ENCODE data around the gene HDAC9. TPM values are rescaled to one million over a fixed set of nuclear protein-coding genes. Genes with fewer than 3 reads are reported as not detected.

Gene HDAC9
- polyA plus RNA-seq, 3 donors = 8.1 to 12.7 (median 9.5) TPM

DNA sequence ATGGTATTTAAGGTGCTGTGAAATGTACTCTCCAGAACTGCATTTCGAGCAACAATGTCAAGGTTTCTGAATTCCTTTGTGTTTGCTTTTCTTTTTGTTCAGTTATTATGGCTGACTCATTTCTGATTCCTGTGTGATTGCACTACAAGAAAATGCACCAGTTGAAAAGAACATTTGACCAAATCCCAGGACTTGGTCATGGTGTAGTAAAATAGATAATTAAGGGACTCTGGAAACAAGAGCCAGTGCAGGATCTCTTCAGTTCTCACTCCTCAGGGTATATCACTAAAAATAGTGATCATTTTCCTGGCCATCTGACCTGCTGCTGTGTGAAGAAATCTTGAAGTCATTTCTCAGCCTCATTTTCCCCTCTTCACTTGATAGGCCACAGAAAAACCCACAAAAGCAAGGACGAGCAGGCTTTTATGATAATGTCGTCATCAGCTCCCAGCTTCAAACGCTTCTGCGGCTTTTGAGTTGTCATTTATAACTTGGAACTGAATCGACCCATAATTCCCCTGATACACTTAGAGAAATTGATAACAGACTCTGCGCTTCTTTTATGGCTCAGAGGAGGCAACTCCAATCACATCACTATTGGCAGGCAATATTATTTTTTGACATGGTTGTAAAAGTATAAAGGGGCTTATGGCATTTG is 274.7 kb downstream of the HDAC9 start:
- no peak for DNase-seq (ENCODE audit: low read depth in 3 of 3, low spot score in 2 of 3)

DNA sequence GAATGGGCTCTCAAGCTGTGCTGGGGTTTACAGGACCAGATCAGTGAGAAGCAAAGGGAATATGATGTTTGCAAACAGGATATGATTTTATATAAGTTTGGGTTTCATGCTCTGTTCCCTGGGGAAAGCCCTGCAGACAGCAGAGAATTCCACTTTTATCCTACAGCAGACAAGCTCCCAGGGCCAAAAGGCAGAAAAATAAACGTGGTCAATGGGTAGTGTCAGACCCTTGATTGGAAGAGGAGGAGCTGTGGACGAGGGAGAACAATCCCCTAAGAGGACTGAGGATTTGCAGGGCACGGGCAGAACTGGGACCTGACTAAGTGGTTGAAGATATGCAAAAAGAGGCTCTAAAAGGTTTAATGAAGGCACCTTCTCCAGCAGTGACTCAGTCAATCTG is 275.3 kb downstream of the HDAC9 start:
- DNase-seq (ENCODE audit: low read depth in 3 of 3, low spot score in 2 of 3) = no peak

DNA sequence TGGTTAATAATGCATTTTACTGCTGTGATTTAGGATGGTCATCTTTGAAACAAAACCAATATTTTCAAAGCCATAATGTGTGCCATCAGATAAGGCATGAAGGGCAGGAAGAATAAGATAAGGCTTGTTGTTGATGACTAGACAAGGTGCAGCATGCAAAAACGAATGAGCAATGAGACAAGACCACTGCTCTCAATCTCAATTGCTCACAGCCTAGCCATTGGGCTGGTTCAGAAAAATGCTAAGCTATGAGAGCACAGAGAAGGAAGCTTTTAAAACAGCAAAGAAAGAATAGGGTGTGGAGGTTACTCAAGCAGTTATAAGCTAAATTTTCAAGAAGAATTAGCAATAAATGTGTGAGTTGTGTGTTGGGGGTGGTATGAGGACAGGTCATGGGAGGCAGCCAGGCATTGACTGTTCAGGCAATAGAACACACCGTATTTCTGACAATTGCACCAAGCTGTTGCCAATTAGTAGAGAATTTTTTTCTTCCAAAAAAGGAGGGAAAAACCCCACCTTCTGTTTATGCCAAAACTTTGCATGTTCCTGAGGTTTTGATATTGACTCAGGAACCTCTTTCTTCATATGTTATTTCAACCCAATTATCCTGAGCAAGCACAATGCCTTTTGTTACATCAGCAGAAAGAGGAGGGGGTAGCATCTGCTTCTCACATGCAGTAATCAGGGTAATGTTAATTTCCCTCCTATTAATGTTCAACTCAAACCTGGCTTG is 276.5 kb downstream of the HDAC9 start:
- no peak for DNase-seq (ENCODE audit: low read depth in 3 of 3, low spot score in 2 of 3)

- DNase-seq (ENCODE audit: low read depth in 3 of 3, low spot score in 2 of 3) = no peak
Measured at GRCh38 chr7:18772567-18772965, 277.0 kb downstream of the HDAC9 start.

DNA sequence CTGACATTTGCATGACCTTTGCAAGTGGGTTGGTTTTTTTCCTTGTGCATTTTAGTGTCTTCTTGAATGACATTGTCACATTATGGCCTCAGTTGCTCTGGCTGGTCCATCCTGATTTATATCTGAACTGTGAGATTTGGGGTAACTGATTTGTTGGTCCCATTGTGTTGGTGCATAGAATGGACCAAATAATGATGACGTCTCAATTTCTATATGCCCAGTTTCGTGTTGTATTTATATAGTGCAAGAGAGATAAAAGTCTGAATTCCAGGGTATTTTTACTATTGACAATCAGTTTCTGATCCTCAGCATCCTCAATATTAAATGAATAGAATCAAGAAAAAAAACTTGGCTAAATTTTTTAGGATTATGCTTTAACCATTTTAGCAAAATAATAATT is 281.8 kb downstream of the HDAC9 start:
- no peak for DNase-seq (ENCODE audit: low read depth in 3 of 3, low spot score in 2 of 3)

GRCh38 chr7:18778594-18778993 is 283.0 kb downstream of the HDAC9 start:
- no peak for DNase-seq (ENCODE audit: low read depth in 3 of 3, low spot score in 2 of 3)

DNA sequence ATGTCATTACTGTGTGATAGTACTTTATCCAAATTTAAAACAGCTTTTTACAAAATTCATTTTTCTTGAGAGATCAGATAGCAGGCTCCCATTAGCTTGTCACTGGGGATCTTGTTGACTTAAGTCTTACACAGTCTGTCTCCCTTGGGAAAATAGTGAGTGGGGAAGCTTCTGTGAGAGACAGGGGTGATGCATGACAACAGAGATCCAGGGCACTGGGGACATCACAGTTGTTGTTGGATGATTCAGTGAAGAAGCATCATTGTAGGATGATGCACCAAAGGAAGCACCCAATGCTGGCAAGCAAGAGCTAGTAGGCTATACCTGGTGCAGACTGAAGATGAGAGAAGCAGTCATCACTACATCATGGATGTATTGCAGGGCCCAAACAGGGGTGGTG is 284.7 kb downstream of the HDAC9 start:
- DNase-seq (ENCODE audit: low read depth in 3 of 3, low spot score in 2 of 3) = no peak

DNA sequence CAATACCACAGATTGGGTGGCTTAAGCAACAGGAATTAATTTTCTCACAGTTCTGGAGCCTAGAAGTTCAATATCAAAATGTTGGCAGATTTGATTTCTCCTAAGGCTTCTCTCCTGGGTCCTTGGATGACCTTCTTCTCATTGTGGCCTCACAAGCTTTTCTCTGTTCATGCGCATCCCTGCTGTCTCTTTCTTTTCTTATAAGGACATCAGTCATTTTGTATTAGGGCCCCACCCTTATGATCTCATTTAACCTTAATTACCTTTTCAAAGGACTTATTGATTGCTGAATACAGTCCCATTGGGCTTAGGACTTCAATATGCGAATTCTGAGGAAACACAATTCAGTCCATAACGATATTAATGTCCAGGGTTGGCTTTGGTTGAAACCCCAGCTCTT is 285.4 kb downstream of the HDAC9 start:
- DNase-seq (ENCODE audit: low read depth in 3 of 3, low spot score in 2 of 3) = no peak

GRCh38 chr7:18786196-18786727 is 290.7 kb downstream of the HDAC9 start:
- DNase-seq (ENCODE audit: low read depth in 3 of 3, low spot score in 2 of 3) = no peak

DNA sequence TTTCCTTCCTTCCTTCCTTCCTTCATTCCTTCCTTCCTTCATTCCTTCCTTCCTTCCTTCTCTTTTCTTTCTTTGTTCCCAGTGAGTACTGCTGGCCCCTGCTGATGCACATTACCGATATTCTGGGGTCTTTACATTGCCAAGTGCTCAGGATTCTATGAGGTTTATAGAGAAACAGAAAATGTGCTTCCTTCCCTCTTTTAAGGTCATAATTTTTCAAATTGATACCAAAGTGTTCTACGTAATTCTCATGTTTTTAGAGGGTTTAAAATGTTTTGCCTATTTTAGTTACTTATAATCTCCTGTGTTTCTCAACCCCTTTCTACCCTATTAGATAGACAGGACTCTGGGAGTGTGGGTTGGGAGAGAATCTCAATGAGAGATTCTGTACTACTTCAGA is 291.2 kb downstream of the HDAC9 start:
- no peak for DNase-seq (ENCODE audit: low read depth in 3 of 3, low spot score in 2 of 3)

DNA sequence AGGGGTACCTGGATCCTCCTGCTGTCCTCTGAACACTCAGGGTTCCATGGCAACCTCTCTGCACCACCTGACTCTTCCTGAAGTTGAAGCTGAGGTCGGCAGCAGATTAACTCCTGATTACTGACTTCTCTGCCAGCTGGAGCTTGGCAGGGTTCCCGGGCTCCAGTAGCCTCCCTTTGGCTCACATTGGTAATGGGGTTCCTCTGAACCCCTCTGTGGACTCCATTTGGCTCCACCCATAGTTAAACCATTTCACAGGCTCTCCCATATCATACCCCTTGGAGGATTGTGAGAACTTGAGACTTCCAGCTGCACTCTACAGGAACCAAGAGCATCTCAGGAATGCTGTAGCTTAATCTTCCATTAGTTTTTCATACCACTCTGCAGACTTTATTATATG is 292.5 kb downstream of the HDAC9 start:
- no peak for DNase-seq (ENCODE audit: low read depth in 3 of 3, low spot score in 2 of 3)

DNA sequence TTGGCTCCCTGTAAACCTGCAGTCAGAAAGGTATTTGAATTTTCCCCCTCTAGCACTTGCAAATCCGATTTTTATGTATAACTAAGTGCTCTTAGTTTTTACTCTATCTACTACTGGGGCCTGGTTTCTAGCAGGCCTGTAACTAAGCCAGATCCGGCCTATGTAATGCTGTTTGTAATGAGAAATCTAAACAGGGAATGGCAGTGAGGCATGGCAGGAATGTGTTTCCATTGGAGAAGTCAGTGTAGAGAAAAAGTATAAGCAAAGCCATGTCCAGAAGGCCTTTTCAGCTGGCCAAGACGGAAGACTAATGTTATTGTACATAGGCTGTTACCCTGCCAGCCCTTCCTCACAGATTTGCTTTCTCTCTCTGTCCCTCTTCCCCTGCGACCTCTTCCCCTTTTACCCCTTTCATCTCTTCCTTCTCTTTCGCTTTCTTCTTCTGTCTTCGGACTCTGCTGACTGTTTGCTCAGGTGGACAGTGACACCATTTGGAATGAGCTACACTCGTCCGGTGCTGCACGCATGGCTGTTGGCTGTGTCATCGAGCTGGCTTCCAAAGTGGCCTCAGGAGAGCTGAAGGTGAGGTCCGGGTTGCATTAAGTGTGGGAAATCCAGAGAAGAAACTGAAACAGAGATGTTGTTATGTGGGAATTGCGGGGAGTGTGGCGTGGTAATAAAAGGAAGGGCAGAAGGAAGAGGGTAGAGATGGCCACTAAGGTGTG is 297.5 kb downstream of the HDAC9 start:
- DNase-seq (ENCODE audit: low read depth in 3 of 3, low spot score in 2 of 3) = peak in 1 of 3 donors; percentile 21

- no peak for DNase-seq (ENCODE audit: low read depth in 3 of 3, low spot score in 2 of 3)
Measured at GRCh38 chr7:18796216-18796615, 300.7 kb downstream of the HDAC9 start.

GRCh38 chr7:18798088-18798906 is 302.7 kb downstream of the HDAC9 start:
- no peak for DNase-seq (ENCODE audit: low read depth in 3 of 3, low spot score in 2 of 3)

- no peak for DNase-seq (ENCODE audit: low read depth in 3 of 3, low spot score in 2 of 3)
Measured at GRCh38 chr7:18799899-18800298, 304.4 kb downstream of the HDAC9 start.

- no peak for DNase-seq (ENCODE audit: low read depth in 3 of 3, low spot score in 2 of 3)
Measured at GRCh38 chr7:18803923-18804322, 308.4 kb downstream of the HDAC9 start.

DNA sequence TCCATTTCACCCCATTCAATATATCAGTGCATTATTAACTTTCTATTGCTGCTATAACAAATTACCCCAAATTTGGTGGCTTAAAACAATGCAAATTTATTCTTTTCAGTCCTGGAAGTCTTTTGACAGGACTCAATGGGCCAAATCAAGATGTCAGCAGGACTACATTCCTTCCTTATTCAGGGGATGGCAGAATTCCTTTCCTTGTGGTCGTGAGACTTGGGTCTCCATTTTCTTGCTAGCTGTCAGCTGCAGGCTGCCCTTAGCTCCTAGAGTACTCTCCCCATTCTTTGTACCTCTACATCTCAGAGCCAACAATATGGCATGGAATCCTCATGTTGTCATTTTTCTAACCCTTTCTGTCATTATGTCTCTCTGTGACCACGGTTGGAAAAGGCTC is 310.6 kb downstream of the HDAC9 start:
- DNase-seq (ENCODE audit: low read depth in 3 of 3, low spot score in 2 of 3) = no peak

- DNase-seq (ENCODE audit: low read depth in 3 of 3, low spot score in 2 of 3) = no peak
Measured at GRCh38 chr7:18808026-18808425, 312.5 kb downstream of the HDAC9 start.

- DNase-seq (ENCODE audit: low read depth in 3 of 3, low spot score in 2 of 3) = no peak
Measured at GRCh38 chr7:18815261-18815960, 319.9 kb downstream of the HDAC9 start.

- DNase-seq (ENCODE audit: low read depth in 3 of 3, low spot score in 2 of 3) = no peak
Measured at GRCh38 chr7:18820981-18821380, 325.4 kb downstream of the HDAC9 start.
